GM21447 (cell line): ENCODE results near the gene HM13.
"Not testable (repeated sequence)": the region's sequence is repeated elsewhere in the genome, so short reads cannot be mapped to it uniquely, and the experiment has no call there.

Experiments
- ATAC-seq: cut with Tn5 transposase; IDR thresholded peaks from one replicate; pipeline ENCODE4 v1.9.1; 2021; ENCODE audit not compliant: unreplicated experiment

The HM13 gene

GRCh38 chr20:31605031-31605901 lies 91.0 kb downstream of the HM13 start, which contains the start of gene ID1:
TSS of gene ID1 (plus strand) at chr20:31605289. CDS start at chr20:31605388, 99 bp downstream.
- peak; percentile 78 for ATAC-seq

- no peak for ATAC-seq
These were observed 91.9 kb downstream of the HM13 start for GRCh38 chr20:31605902-31606803.

GRCh38 chr20:31606804-31607639 lies 92.8 kb downstream of the HM13 start:
- no peak for ATAC-seq

GRCh38 chr20:31607640-31608250 lies 93.5 kb downstream of the HM13 start:
- no peak for ATAC-seq

- no peak for ATAC-seq
These were observed 94.2 kb downstream of the HM13 start for GRCh38 chr20:31608251-31608945.

DNA sequence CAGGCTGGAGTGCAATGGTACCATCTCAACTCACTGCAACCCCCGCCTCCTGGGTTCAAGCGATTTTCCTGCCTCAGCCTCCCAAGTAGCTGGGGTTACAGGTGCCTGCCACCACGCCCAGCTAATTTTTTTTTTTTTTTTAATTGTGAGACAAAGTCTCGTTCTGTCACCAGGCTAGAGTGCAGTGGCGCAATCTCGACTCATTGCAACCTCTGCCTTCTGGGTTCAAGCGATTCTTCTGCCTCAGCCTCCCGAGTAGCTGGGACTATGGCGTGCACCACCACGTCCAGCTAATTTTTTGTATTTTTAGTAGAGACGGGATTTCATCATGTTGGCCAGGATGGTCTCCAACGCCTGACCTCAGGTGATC lies 98.0 kb downstream of the HM13 start:
- ATAC-seq: not testable (repeated sequence)

- no peak for ATAC-seq
These were observed 101.2 kb downstream of the HM13 start for GRCh38 chr20:31615416-31615815.

GRCh38 chr20:31617432-31618104 lies 103.3 kb downstream of the HM13 start:
- ATAC-seq: no peak
